Keratinocyte (primary cell): ENCODE data around the gene TMED6. TPM values are rescaled to one million over a fixed set of nuclear protein-coding genes. Genes with fewer than 3 reads are reported as not detected.

Experiments
- DNase-seq: peaks from one replicate; pipeline ENCODE4 v3.0.0-alpha.2; 2011; ENCODE audit warnings: low read depth, missing footprints, low spot score
- FAIRE-seq: peaks from 2 replicates; lab custom pipeline; 2011; peaks lifted over from hg19 to GRCh38; lab: Jason Lieb, UNC
- H2AFZ ChIP-seq: 2 replicates; pipeline ENCODE4 v1.6.0; 2012; ENCODE audit warnings: low read length, control low read depth, inconsistent platforms; ENCODE audit not compliant: control insufficient read depth
- H3K27ac ChIP-seq: 2 replicates; pipeline ENCODE4 v1.5.1; 2011; ENCODE audit warnings: low read length; ENCODE audit not compliant: control insufficient read depth, insufficient read depth
- H3K27me3 ChIP-seq: 3 replicates; pipeline ENCODE4 v1.6.0; 2011; ENCODE audit warnings: low read length; ENCODE audit not compliant: control insufficient read depth, insufficient read depth; ENCODE audit errors: extremely low read depth
- H3K36me3 ChIP-seq, 2 experiments: 2 replicates in 1 of 2; 3 replicates in 1 of 2; pipeline ENCODE4 v1.5.1; 2011; ENCODE audit warnings: low read length in 2 of 2, mild to moderate bottlenecking in 1 of 2; ENCODE audit not compliant: control insufficient read depth in 2 of 2, insufficient read depth in 2 of 2; ENCODE audit errors: extremely low read depth in 1 of 2
- H3K4me1 ChIP-seq: 3 replicates; pipeline ENCODE4 v1.5.1; 2011; ENCODE audit warnings: low read length; ENCODE audit not compliant: control insufficient read depth, insufficient read depth; ENCODE audit errors: extremely low read depth
- H3K4me2 ChIP-seq: 3 replicates; pipeline ENCODE4 v1.6.0; 2011; ENCODE audit warnings: low read depth, low read length; ENCODE audit not compliant: control insufficient read depth, insufficient read depth; ENCODE audit errors: extremely low read depth
- H3K4me3 ChIP-seq, 3 experiments: fragments of 200-600 bp in 1 of 3; sonication (generic) in 1 of 3; 2 replicates in 2 of 3; 3 replicates in 1 of 3; pipeline ENCODE4 v1.5.1; 2011 to 2016; ENCODE audit warnings: low read length in 3 of 3, mild to moderate bottlenecking in 3 of 3, control low read depth in 2 of 3, inconsistent platforms in 1 of 3, low read depth in 1 of 3, mixed read lengths in 1 of 3, mixed run types in 1 of 3, moderate library complexity in 1 of 3; ENCODE audit not compliant: control insufficient read depth in 2 of 3, insufficient read depth in 2 of 3; ENCODE audit errors: extremely low read depth in 1 of 3
- H3K79me2 ChIP-seq: 2 replicates; pipeline ENCODE4 v1.6.0; 2012; ENCODE audit warnings: low read length; ENCODE audit not compliant: control insufficient read depth, insufficient read depth
- H3K9ac ChIP-seq: 3 replicates; pipeline ENCODE4 v1.6.0; 2011; ENCODE audit warnings: low read length; ENCODE audit not compliant: control insufficient read depth, insufficient read depth; ENCODE audit errors: extremely low read depth
- H3K9me1 ChIP-seq: 3 replicates; pipeline ENCODE4 v1.6.0; 2011; ENCODE audit warnings: low read length; ENCODE audit not compliant: control insufficient read depth, insufficient read depth; ENCODE audit errors: extremely low read depth
- H3K9me3 ChIP-seq: 2 replicates; pipeline ENCODE4 v1.5.1; 2012; ENCODE audit warnings: low read depth, low read length; ENCODE audit not compliant: control insufficient read depth
- H4K20me1 ChIP-seq: 3 replicates; pipeline ENCODE4 v1.6.0; 2011; ENCODE audit warnings: low read length; ENCODE audit not compliant: control insufficient read depth, insufficient read depth; ENCODE audit errors: extremely low read depth
- EZH2 ChIP-seq: IDR thresholded peaks from one replicate; pipeline ENCODE4 v1.6.1; 2012; ENCODE audit warnings: inconsistent platforms, mild to moderate bottlenecking, low read length, moderate library complexity
- dilution Hi-C: fragments of 300-500 bp; cut with MboI; formaldehyde crosslinking; loops from one replicate; pipeline ENCODE4 v1.7.0; 2020; ENCODE audit warnings: low sequenced_read_pairs; ENCODE audit not compliant: extremely low pct_ligation_motif_present
- polyA plus RNA-seq, 5 experiments: library from polyadenylated mRNA; depleted of rRNA in 3 of 5; stranded (reverse) in 3 of 5; stranded (forward) in 1 of 5; unstranded in 1 of 5; fragments of >200 nt; gene quantifications; 1 replicate in 1 of 5; 2 replicates in 3 of 5; 3 replicates in 1 of 5; pipeline versions ENCODE4 v1.2.1 to v1.2.3, GENCODE V29; 2011 to 2012; ENCODE audit warnings: missing spikeins in 2 of 5, low read depth in 1 of 5, low replicate concordance in 1 of 5
- TF ChIP-seq, protein P1 (sequence below), 3 experiments: IDR thresholded peaks in 1 of 3; conservative IDR thresholded peaks in 1 of 3; optimal IDR thresholded peaks in 1 of 3; 2 replicates in 2 of 3; 3 replicates in 1 of 3; pipeline versions ENCODE3 to v1.5.1; 2011; ENCODE audit warnings: low read length in 3 of 3, mild to moderate bottlenecking in 3 of 3, moderate library complexity in 2 of 3, control low read depth in 1 of 3, inconsistent platforms in 1 of 3; ENCODE audit not compliant: insufficient read depth in 2 of 3; ENCODE audit errors: extremely low read depth in 1 of 3

The TMED6 gene
- polyA plus RNA-seq, 1 donor (not counting 4 experiments of a cell fraction or from before 2014, with no cell fraction given), result 0.09 TPM

DNA sequence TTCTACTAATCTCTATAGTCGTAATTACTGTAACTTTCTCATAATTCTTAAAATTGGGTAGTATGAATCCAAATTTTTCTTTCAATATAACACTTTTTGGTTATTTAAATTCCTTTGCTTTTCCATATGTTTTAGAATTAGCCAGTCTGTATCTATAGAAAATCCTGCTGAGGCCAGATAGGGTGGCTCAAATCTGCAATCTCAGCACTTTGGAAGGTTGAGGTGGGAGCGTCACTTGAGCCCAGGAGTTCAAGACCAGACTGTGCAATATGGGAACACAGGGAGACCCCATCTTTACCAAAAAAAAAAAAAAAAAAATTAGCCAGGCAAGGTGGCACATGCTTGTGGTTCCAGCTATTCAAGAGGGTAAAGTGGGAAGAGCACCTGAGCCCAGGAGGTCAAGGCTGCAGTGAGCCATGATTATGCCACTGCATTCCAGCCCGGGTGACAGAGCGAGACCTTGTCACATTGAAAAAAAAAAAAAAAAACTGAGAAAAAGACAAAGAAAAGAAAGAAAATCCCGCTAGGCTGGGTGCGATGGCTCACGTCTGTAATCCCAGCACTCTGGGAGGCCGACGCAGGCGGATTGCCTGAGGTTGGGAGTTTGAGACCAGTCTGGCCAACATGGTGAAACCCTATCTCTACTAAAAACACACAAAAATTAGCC is 24.9 kb upstream of the TMED6 start:
- Histone ChIP-seq H3K9ac (no peak overlapping the region), H4K20me1 (no peaks in the 10 kb centered on the region), H3K27me3 (no peaks in the 10 kb centered on the region), H3K27ac (no peak overlapping the region), H3K4me1 (no peaks in the 10 kb centered on the region), H3K4me2 (no peak overlapping the region), H2AFZ (no peak overlapping the region), H3K36me3 (peaks cover 6 to 13% of the 10 kb centered on the region in 2 experiments), H3K79me2 (no peaks in the 10 kb centered on the region), H3K9me3 (no peaks in the 10 kb centered on the region), H3K9me1 (no peaks in the 10 kb centered on the region), H3K4me3 (no peak overlapping the region)
- DNase-seq (no peak), FAIRE-seq (no peak)
- dilution Hi-C loops, result no loop called here
- TF ChIP-seq, protein P1, sequence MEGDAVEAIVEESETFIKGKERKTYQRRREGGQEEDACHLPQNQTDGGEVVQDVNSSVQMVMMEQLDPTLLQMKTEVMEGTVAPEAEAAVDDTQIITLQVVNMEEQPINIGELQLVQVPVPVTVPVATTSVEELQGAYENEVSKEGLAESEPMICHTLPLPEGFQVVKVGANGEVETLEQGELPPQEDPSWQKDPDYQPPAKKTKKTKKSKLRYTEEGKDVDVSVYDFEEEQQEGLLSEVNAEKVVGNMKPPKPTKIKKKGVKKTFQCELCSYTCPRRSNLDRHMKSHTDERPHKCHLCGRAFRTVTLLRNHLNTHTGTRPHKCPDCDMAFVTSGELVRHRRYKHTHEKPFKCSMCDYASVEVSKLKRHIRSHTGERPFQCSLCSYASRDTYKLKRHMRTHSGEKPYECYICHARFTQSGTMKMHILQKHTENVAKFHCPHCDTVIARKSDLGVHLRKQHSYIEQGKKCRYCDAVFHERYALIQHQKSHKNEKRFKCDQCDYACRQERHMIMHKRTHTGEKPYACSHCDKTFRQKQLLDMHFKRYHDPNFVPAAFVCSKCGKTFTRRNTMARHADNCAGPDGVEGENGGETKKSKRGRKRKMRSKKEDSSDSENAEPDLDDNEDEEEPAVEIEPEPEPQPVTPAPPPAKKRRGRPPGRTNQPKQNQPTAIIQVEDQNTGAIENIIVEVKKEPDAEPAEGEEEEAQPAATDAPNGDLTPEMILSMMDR (optimal IDR thresholded peaks at IDR 0.05 in 1 of 3, IDR thresholded peaks at IDR 0.05 in 1 of 3, conservative IDR thresholded peaks at IDR 0.05 in 1 of 3; ENCODE audit: extremely low read depth in 1 of 3, insufficient read depth in 2 of 3, low read length in 3 of 3), result no peak
- no peak for TF ChIP-seq EZH2

DNA sequence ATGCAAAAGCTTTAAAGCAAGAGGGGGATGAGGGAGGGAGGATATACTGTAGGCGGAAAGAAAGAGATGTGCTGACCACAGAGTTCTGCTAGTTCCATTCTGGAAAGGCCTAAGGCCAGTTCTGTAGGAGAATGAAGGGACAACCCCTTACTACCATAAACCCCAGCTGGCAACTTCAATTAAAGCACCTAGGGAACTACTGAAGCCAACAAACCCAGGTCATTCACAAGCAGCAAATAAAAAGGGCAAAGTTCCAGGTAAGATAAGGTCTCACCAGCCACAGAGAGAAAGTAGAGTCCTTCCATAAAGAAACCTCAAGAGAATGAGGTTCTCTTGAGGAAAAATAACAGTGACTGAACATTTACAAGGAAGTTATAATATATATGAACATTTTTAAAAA is 21.4 kb upstream of the TMED6 start:
- H3K27ac ChIP-seq, result no peak overlapping the region
- no peaks in the 10 kb centered on the region for H3K9me3 ChIP-seq
- H4K20me1 ChIP-seq, result no peaks in the 10 kb centered on the region
- H3K4me3 ChIP-seq, result no peak overlapping the region
- dilution Hi-C loops, result no loop called here
- no peak overlapping the region for H2AFZ ChIP-seq
- TF ChIP-seq, protein P1 (optimal IDR thresholded peaks at IDR 0.05 in 1 of 3, IDR thresholded peaks at IDR 0.05 in 1 of 3, conservative IDR thresholded peaks at IDR 0.05 in 1 of 3; ENCODE audit: extremely low read depth in 1 of 3, insufficient read depth in 2 of 3, low read length in 3 of 3), result no peak
- TF ChIP-seq EZH2, result no peak
- peaks cover 19 to 23% of the 10 kb centered on the region in 2 experiments for H3K36me3 ChIP-seq
- H3K9ac ChIP-seq, result no peak overlapping the region
- DNase-seq (no peak), FAIRE-seq (no peak)
- no peaks in the 10 kb centered on the region for H3K27me3 ChIP-seq
- H3K9me1 ChIP-seq, result no peaks in the 10 kb centered on the region
- H3K79me2 ChIP-seq, result no peaks in the 10 kb centered on the region
- H3K4me1 ChIP-seq, result no peaks in the 10 kb centered on the region
- no peak overlapping the region for H3K4me2 ChIP-seq
